WTC11 (cell line): ENCODE results near the gene AFF3. TPM values are rescaled to one million over a fixed set of nuclear protein-coding genes. Genes with fewer than 3 reads are reported as not detected.

Experiments
- ATAC-seq: fragments of 200-7000 bp; cut with Tn5 transposase; 2 replicates; pipeline ENCODE4 v1.10.0; 2021; ENCODE audit warnings: mild to moderate bottlenecking, moderate library complexity
- CTCF ChIA-PET: fragments of 300-600 bp; sonication (Branson Sonifier 250); formaldehyde crosslinking; loops from one replicate; lab custom pipeline; 2021; ENCODE audit warnings: antibody characterized with exemption; lab: Charles Lee
- POLR2A ChIA-PET: fragments of 350-600 bp; sonication (Branson Sonifier 250); formaldehyde crosslinking; loops from one replicate; lab custom pipeline; 2021; ENCODE audit warnings: antibody characterized with exemption; lab: Charles Lee
- DNase-seq: peaks from one replicate; pipeline ENCODE4 v3.0.0; 2021; ENCODE audit warnings: low spot score
- H3K27ac Mint-ChIP-seq: 2 replicates; pipeline ENCODE4 v1.8.0; 2021; ENCODE audit warnings: mixed read lengths
- H3K27me3 Mint-ChIP-seq: 2 replicates; pipeline ENCODE4 v1.8.0; 2021; ENCODE audit warnings: low read depth, mild to moderate bottlenecking, moderate library complexity, mixed read lengths
- H3K36me3 Mint-ChIP-seq: 2 replicates; pipeline ENCODE4 v1.8.0; 2021; ENCODE audit warnings: mixed read lengths
- H3K4me1 Mint-ChIP-seq: 2 replicates; pipeline ENCODE4 v1.8.0; 2022; ENCODE audit warnings: mixed read lengths
- H3K4me3 Mint-ChIP-seq: 2 replicates; pipeline ENCODE4 v1.8.0; 2021; ENCODE audit warnings: mild to moderate bottlenecking, moderate library complexity, mixed read lengths
- H3K9me3 Mint-ChIP-seq: 2 replicates; pipeline ENCODE4 v1.8.0; 2021; ENCODE audit warnings: mixed read lengths
- AR ChIP-seq: fragments of 250-450 bp; sonication (Bioruptor Pico); IDR thresholded peaks from 2 replicates; pipeline ENCODE4 v1.9.0; 2021; ENCODE audit warnings: mild to moderate bottlenecking
- ATF2 ChIP-seq: sonication (generic); formaldehyde crosslinking; IDR thresholded peaks from 2 replicates; pipeline ENCODE4 v1.8.1; 2022; ENCODE audit warnings: low read depth, missing genetic modification reagents, borderline replicate concordance
- ATF3 ChIP-seq: sonication (generic); formaldehyde crosslinking; conservative IDR thresholded peaks from 2 replicates; pipeline ENCODE4 v1.8.1; 2022; ENCODE audit warnings: mild to moderate bottlenecking, missing genetic modification reagents
- ATF6 ChIP-seq: sonication (generic); formaldehyde crosslinking; IDR thresholded peaks from 2 replicates; pipeline ENCODE4 v1.8.1; 2023; ENCODE audit warnings: mild to moderate bottlenecking, missing genetic modification reagents
- E2F5 ChIP-seq: sonication (generic); formaldehyde crosslinking; IDR thresholded peaks from 2 replicates; pipeline ENCODE4 v1.8.1; 2022; ENCODE audit warnings: mild to moderate bottlenecking, moderate library complexity, missing genetic modification reagents
- ESRRA ChIP-seq: sonication (generic); formaldehyde crosslinking; IDR thresholded peaks from 2 replicates; pipeline ENCODE4 v1.8.1; 2022; ENCODE audit warnings: mild to moderate bottlenecking, missing genetic modification reagents, borderline replicate concordance
- FOXP1 ChIP-seq: sonication (generic); formaldehyde crosslinking; IDR thresholded peaks from 2 replicates; pipeline ENCODE4 v1.8.0; 2022; ENCODE audit warnings: missing genetic modification reagents, mild to moderate bottlenecking, moderate library complexity, borderline replicate concordance
- GRHL2 ChIP-seq: fragments of 250-450 bp; sonication (Bioruptor Pico); IDR thresholded peaks from 2 replicates; pipeline ENCODE4 v1.8.0; 2022; ENCODE audit warnings: mild to moderate bottlenecking, moderate library complexity; ENCODE audit not compliant: insufficient replicate concordance, severe bottlenecking
- HMGXB4 ChIP-seq: sonication (generic); formaldehyde crosslinking; IDR thresholded peaks from 2 replicates; pipeline ENCODE4 v1.8.1; 2023; ENCODE audit warnings: mild to moderate bottlenecking, moderate library complexity, missing genetic modification reagents
- MXD4 ChIP-seq: fragments of 250-450 bp; sonication (Bioruptor Pico); IDR thresholded peaks from 2 replicates; pipeline ENCODE4 v1.8.0; 2021; ENCODE audit warnings: mild to moderate bottlenecking, moderate library complexity, borderline replicate concordance
- PRRX2 ChIP-seq: fragments of 250-450 bp; sonication (Bioruptor Pico); IDR thresholded peaks from 2 replicates; pipeline ENCODE4 v1.8.0; 2021; ENCODE audit warnings: mild to moderate bottlenecking
- SMAD4 ChIP-seq: sonication (generic); formaldehyde crosslinking; IDR thresholded peaks from 2 replicates; pipeline ENCODE4 v1.8.0; 2022; ENCODE audit warnings: mild to moderate bottlenecking, missing genetic modification reagents
- SOX15 ChIP-seq: fragments of 250-450 bp; sonication (Bioruptor Pico); IDR thresholded peaks from 2 replicates; pipeline ENCODE4 v1.9.0; 2021; ENCODE audit warnings: mild to moderate bottlenecking
- TCF7 ChIP-seq: sonication (generic); formaldehyde crosslinking; IDR thresholded peaks from 2 replicates; pipeline ENCODE4 v1.8.0; 2022; ENCODE audit warnings: mild to moderate bottlenecking, low read depth, missing genetic modification reagents, moderate library complexity
- TEAD4 ChIP-seq: sonication (generic); formaldehyde crosslinking; IDR thresholded peaks from 2 replicates; pipeline ENCODE4 v1.8.0; 2022; ENCODE audit warnings: mild to moderate bottlenecking, missing genetic modification reagents
- ZNF281 ChIP-seq: sonication (generic); formaldehyde crosslinking; IDR thresholded peaks from 2 replicates; pipeline ENCODE4 v1.8.0; 2023; ENCODE audit warnings: mild to moderate bottlenecking, missing genetic modification reagents
- ZNF396 ChIP-seq: fragments of 250-450 bp; sonication (Bioruptor Pico); IDR thresholded peaks from 2 replicates; pipeline ENCODE4 v1.8.0; 2021; ENCODE audit warnings: mild to moderate bottlenecking, moderate library complexity, borderline replicate concordance
- ZNF532 ChIP-seq: fragments of 250-450 bp; sonication (Bioruptor Pico); IDR thresholded peaks from 2 replicates; pipeline ENCODE4 v1.9.0; 2021; ENCODE audit warnings: mild to moderate bottlenecking, borderline replicate concordance
- total RNA-seq: library from RNA; stranded (reverse); gene quantifications from 3 replicates; pipeline ENCODE4 v1.2.3, GENCODE V29; 2021

Gene AFF3
- total RNA-seq, 1 experiment from 2014 or later, result 1.2 TPM

- Mint-ChIP-seq H3K27me3 (no peaks in the 10 kb centered on the region), H3K27ac (no peak overlapping the region), H3K9me3 (no peaks in the 10 kb centered on the region), H3K4me3 (no peak overlapping the region), H3K4me1 (0 out of 2 replicates have a peak, but pooled peaks cover 4% of the 10 kb centered on the region), H3K36me3 (no peaks in the 10 kb centered on the region)
- no peak for TF ChIP-seq HMGXB4 (CRISPR knock-in tag)
- no peak for TF ChIP-seq SMAD4 (CRISPR knock-in tag)
- TF ChIP-seq SOX15 (CRISPR knock-in tag), result no peak
- no peak for TF ChIP-seq ESRRA (CRISPR knock-in tag)
- TF ChIP-seq GRHL2, result no peak
- TF ChIP-seq AR (CRISPR knock-in tag), result no peak
- TF ChIP-seq TCF7 (CRISPR knock-in tag), result no peak
- no peak for TF ChIP-seq ZNF281 (CRISPR knock-in tag)
- no peak for TF ChIP-seq E2F5 (CRISPR knock-in tag)
- TF ChIP-seq ATF3 (CRISPR knock-in tag), result no peak
- TF ChIP-seq ATF6, result no peak
- no peak for TF ChIP-seq FOXP1 (CRISPR knock-in tag)
- TF ChIP-seq PRRX2 (CRISPR knock-in tag), result no peak
- TF ChIP-seq MXD4 (CRISPR knock-in tag), result no peak
- TF ChIP-seq ZNF532 (CRISPR knock-in tag), result no peak
- TF ChIP-seq TEAD4, result no peak
- no peak for TF ChIP-seq ZNF396 (CRISPR knock-in tag)
- TF ChIP-seq ATF2 (CRISPR knock-in tag), result no peak
- no peak for ATAC-seq
- ChIA-PET CTCF (no interaction called here), POLR2A (no interaction called here)
- no peak for DNase-seq
Observed at GRCh38 chr2:100008956-100009355, 133.4 kb downstream of the AFF3 start.
